ENCODE data around the gene GEMIN7. TPM values are rescaled to one million over a fixed set of nuclear protein-coding genes. Genes with fewer than 3 reads are reported as not detected.

Gene GEMIN7
- total and polyA plus RNA-seq, 2 of the 13 experiments (the other 11 are each of a cell fraction or from before 2014, with no cell fraction given), result 24.1 to 30.6 TPM

DNA sequence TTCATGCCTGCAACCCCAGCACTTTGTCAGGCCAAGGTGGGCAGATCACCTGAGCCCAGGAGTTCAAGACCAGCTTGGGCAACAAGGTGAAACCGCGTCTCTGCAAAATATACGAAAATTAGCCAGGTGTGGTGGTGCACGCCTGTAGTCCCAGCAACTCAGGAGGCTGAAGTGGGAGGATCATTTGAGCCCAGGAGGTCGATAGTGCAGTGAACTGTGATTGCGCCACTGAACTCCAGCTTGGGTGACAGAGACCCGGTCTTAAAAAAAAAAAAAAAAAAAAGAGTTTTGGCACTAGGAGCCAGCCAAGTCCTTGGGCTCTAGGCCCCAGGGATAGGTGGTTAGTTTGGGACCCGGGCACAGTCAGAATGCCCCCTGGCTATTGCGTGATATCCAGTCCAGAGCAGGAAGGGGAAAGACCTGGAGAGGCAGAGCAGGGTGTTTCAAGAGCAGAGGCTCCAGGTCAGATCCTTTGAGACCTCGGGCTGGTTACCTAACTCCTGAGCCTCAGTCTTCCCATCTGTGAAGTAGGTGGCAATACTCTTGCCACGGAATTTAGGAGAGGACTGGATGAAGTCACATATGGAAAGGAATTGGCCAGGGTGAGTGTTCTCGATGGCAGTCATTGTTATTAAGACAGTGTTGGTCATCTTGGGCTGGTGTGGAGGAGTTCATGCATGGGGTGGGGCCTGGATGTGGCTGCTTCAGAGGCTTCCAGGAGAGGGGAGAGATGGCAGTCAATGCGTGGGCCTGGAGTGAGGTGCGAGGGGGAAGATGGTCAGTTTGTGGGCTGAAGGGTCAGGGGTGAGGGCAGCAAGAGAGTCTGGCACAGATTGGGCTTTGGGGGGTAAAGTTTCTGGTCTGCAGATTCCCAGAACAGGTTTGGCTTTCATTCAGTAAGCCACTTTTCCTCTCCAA, 16.7 kb downstream of the GEMIN7 start (continued):
- no peak for TF ChIP-seq PRDM10 (CRISPR knock-in tag; IDR thresholded peaks at IDR 0.05; ENCODE audit: low read depth)
- TF ChIP-seq KDM1A (CRISPR knock-in tag; IDR thresholded peaks at IDR 0.05), result 0 out of 2 replicates have a peak, but pooled peaks have one; percentile 13
- 0 out of 2 replicates have a peak, but pooled peaks have one; percentile 62 for TF ChIP-seq ZNF205 (CRISPR knock-in tag; IDR thresholded peaks at IDR 0.05)
- TF ChIP-seq, protein P1, sequence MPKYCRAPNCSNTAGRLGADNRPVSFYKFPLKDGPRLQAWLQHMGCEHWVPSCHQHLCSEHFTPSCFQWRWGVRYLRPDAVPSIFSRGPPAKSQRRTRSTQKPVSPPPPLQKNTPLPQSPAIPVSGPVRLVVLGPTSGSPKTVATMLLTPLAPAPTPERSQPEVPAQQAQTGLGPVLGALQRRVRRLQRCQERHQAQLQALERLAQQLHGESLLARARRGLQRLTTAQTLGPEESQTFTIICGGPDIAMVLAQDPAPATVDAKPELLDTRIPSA (CRISPR knock-in tag; IDR thresholded peaks at IDR 0.05; ENCODE audit: borderline replicate concordance), result no peak

DNA sequence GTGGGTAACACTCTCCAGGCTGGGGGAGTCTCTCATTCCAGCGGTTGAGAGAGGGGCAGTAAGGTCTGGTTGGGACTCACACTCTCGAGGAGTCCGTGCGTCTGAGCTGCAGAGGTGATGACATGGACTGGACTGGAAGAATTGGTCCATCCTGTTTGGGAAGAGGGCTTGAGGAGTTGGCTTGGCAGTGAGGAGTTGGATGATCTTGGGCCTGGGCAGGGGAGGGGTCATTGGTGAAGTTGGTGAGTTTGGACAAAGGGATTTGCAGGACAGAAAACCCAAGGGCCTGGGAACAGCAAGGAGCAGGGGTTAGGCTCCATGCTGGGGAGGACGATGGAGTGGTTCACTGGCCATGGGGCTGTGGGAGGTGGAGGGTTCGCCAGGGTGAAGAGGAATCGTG, 17.6 kb downstream of the GEMIN7 start:
- peaks cover 85% of the 10 kb centered on the region for H3K79me2 ChIP-seq (ENCODE audit: insufficient read depth, low read length)
- no peak for FAIRE-seq
- TF ChIP-seq ZNF263 (CRISPR knock-in tag; IDR thresholded peaks at IDR 0.05) (peak; percentile 21; the same call in 1 of the 2 replicates), ATAD3A (CRISPR knock-in tag; IDR thresholded peaks at IDR 0.05) (no peak)
- no peak overlapping the region for H3K9ac ChIP-seq (ENCODE audit: insufficient read depth, low read depth, low read length)
- DNase-seq (ENCODE audit: low spot score), result no peak
- H2AFZ ChIP-seq (ENCODE audit: low read length), result no peak overlapping the region
- peak overlapping the region; percentile 74 for H3K27ac ChIP-seq (ENCODE audit: extremely low read length, insufficient read depth, low read length)
- H3K4me1 ChIP-seq (ENCODE audit: insufficient read depth, low read length), result peaks cover 85% of the 10 kb centered on the region
- H3K4me3 ChIP-seq (replicated peaks in 1 of 3; ENCODE audit: insufficient read depth in 1 of 3, low read depth in 2 of 3, low read length in 3 of 3), result peak overlapping the region in 1 of 3 experiments; percentile 58; a peak in 1 of 6 replicates
- in situ Hi-C loops (cut with HindIII; ENCODE audit: extremely low pct_ligation_motif_present, low pct_unique_long_range_greater_than_20kb), result no loop called here
- CTCF ChIA-PET (ENCODE audit: low intra/inter-chr PET ratio, low total read pairs), result no interaction called here
- no TSS peak for BruUV-seq (replicated peaks)
- peak overlapping the region; percentile 85 for H3K4me2 ChIP-seq (ENCODE audit: low read depth, low read length)
- intact Hi-C loops (cut with micrococcal nuclease; ENCODE audit: unreplicated experiment), result no loop called here
- POLR2A ChIA-PET, result interaction anchor here (1.9 to 2.8 kb wide), 2 partner anchors 17 to 51 kb away, joined by 4 to 13 read pairs; partner anchors contain the start of gene GEMIN7
- H3K27me3 ChIP-seq (ENCODE audit: control insufficient read depth in 1 of 2, insufficient read depth in 2 of 2, low read length in 2 of 2), result no peaks in the 10 kb centered on the region; a peak in 1 of 5 replicates
- peaks cover 0 to 8% of the 10 kb centered on the region in 2 experiments; a peak in 3 of 5 replicates for H3K36me3 ChIP-seq (replicated peaks in 1 of 2; ENCODE audit: control insufficient read depth in 1 of 2, insufficient read depth in 2 of 2, low read length in 2 of 2)
- no peaks in the 10 kb centered on the region for H3K9me3 ChIP-seq (ENCODE audit: low read length)
- ATAC-seq, result no peak
- 90% methylated on average over 7 of the region's 7 CpGs for WGBS (ENCODE audit: low lambda C conversion rate)
- H4K20me1 ChIP-seq (ENCODE audit: insufficient read depth, low read length), result peaks cover 7% of the 10 kb centered on the region
